Measurements from ENCODE around the gene HADHA. TPM values are rescaled to one million over a fixed set of nuclear protein-coding genes. Genes with fewer than 3 reads are reported as not detected.
"Not testable (repeated sequence)": the region's sequence is repeated elsewhere in the genome, so short reads cannot be mapped to it uniquely, and the experiment has no call there.

The HADHA gene
- total and polyA plus RNA-seq, 4 donors = 35.2 to 117 (median 94.2) TPM

- no peaks in the 10 kb centered on the region for H3K27me3 ChIP-seq (ENCODE audit: control insufficient read depth in 3 of 3, insufficient read depth in 3 of 3, low read length in 2 of 3)
- peaks cover 5 to 21% (median 10%) of the 10 kb centered on the region in 5 donors for H3K4me1 ChIP-seq (ENCODE audit: control insufficient read depth in 5 of 5, insufficient read depth in 5 of 5, low read length in 5 of 5)
- 48 to 50% methylated on average over 2 of the region's 2 CpGs for WGBS, 2 donors
- no peak for TF ChIP-seq CTCF (IDR thresholded peaks at IDR 0.05; ENCODE audit: control extremely low read depth, extremely low read depth)
- DNase-seq = no peak
- H3K4me3 ChIP-seq = no peak overlapping the region
- H3K9ac ChIP-seq (ENCODE audit: insufficient read depth in 1 of 2, low read length in 2 of 2) = no peak overlapping the region
- peaks cover 5 to 24% (median 16%) of the 10 kb centered on the region in 4 donors for H3K36me3 ChIP-seq (ENCODE audit: control insufficient read depth in 4 of 4, insufficient read depth in 4 of 4, low read length in 4 of 4)
- ATAC-seq (ENCODE audit: insufficient read depth, low FRiP score) = no peak
- H3K27ac ChIP-seq (ENCODE audit: low read depth in 1 of 2, low read length in 1 of 2) = peak overlapping the region in 1 of 2 donors; percentile 94
- no peaks in the 10 kb centered on the region for H3K9me3 ChIP-seq (ENCODE audit: control insufficient read depth in 4 of 4, insufficient read depth in 3 of 4, low read length in 3 of 4)
Observed at GRCh38 chr2:26273501-26273900, 29.1 kb upstream of the HADHA start.

- DNase-seq (no peak), ATAC-seq (ENCODE audit: insufficient read depth, low FRiP score) (no peak)
- peaks cover 4 to 21% (median 10%) of the 10 kb centered on the region in 5 donors for H3K4me1 ChIP-seq (ENCODE audit: control insufficient read depth in 5 of 5, insufficient read depth in 5 of 5, low read length in 5 of 5)
- no peaks in the 10 kb centered on the region for H3K9me3 ChIP-seq (ENCODE audit: control insufficient read depth in 4 of 4, insufficient read depth in 3 of 4, low read length in 3 of 4)
- peaks cover 0 to 9% (median 3%) of the 10 kb centered on the region in 4 donors for H3K36me3 ChIP-seq (ENCODE audit: control insufficient read depth in 4 of 4, insufficient read depth in 4 of 4, low read length in 4 of 4)
- TF ChIP-seq CTCF (IDR thresholded peaks at IDR 0.05; ENCODE audit: control extremely low read depth, extremely low read depth) = no peak
- no peak overlapping the region for H3K4me3 ChIP-seq
- no peak overlapping the region for H3K9ac ChIP-seq (ENCODE audit: insufficient read depth in 1 of 2, low read length in 2 of 2)
- no peaks in the 10 kb centered on the region for H3K27me3 ChIP-seq (ENCODE audit: control insufficient read depth in 3 of 3, insufficient read depth in 3 of 3, low read length in 2 of 3)
- no peak overlapping the region for H3K27ac ChIP-seq (ENCODE audit: low read depth in 1 of 2, low read length in 1 of 2)
Observed at GRCh38 chr2:26270373-26270772, 25.9 kb upstream of the HADHA start.

GRCh38 chr2:26269571-26270158 lies 25.2 kb upstream of the HADHA start:
- DNase-seq = no peak
- peaks cover 3 to 14% (median 9%) of the 10 kb centered on the region in 5 donors for H3K4me1 ChIP-seq (ENCODE audit: control insufficient read depth in 5 of 5, insufficient read depth in 5 of 5, low read length in 5 of 5)
- peaks cover 0 to 10% (median 3%) of the 10 kb centered on the region in 4 donors for H3K36me3 ChIP-seq (ENCODE audit: control insufficient read depth in 4 of 4, insufficient read depth in 4 of 4, low read length in 4 of 4)
- WGBS, 2 donors = 73 to 81% methylated on average over 6 of the region's 6 CpGs
- no peak overlapping the region for H3K4me3 ChIP-seq
- no peaks in the 10 kb centered on the region for H3K9me3 ChIP-seq (ENCODE audit: control insufficient read depth in 4 of 4, insufficient read depth in 3 of 4, low read length in 3 of 4)
- TF ChIP-seq CTCF (IDR thresholded peaks at IDR 0.05; ENCODE audit: control extremely low read depth, extremely low read depth) = no peak
- ATAC-seq (ENCODE audit: insufficient read depth, low FRiP score) = no peak
- no peaks in the 10 kb centered on the region for H3K27me3 ChIP-seq (ENCODE audit: control insufficient read depth in 3 of 3, insufficient read depth in 3 of 3, low read length in 2 of 3)
- H3K9ac ChIP-seq (ENCODE audit: insufficient read depth in 1 of 2, low read length in 2 of 2) = no peak overlapping the region
- peak overlapping the region in 1 of 2 donors; percentile 13 for H3K27ac ChIP-seq (ENCODE audit: low read depth in 1 of 2, low read length in 1 of 2)

- Histone ChIP-seq H3K27ac (ENCODE audit: low read depth in 1 of 2, low read length in 1 of 2) (peak overlapping the region; percentile 31 to 82), H3K36me3 (ENCODE audit: control insufficient read depth in 4 of 4, insufficient read depth in 4 of 4, low read length in 4 of 4) (peaks cover 0 to 10% (median 4%) of the 10 kb centered on the region in 4 donors)
- not testable (repeated sequence) for H3K9ac ChIP-seq (ENCODE audit: insufficient read depth in 1 of 2, low read length in 2 of 2); H3K4me1 ChIP-seq (ENCODE audit: control insufficient read depth in 5 of 5, insufficient read depth in 5 of 5, low read length in 5 of 5); H3K4me3 ChIP-seq; H3K9me3 ChIP-seq (ENCODE audit: control insufficient read depth in 4 of 4, insufficient read depth in 3 of 4, low read length in 3 of 4); H3K27me3 ChIP-seq (ENCODE audit: control insufficient read depth in 3 of 3, insufficient read depth in 3 of 3, low read length in 2 of 3); DNase-seq; ATAC-seq (ENCODE audit: insufficient read depth, low FRiP score)
- 69 to 78% methylated on average over 12 of the region's 12 CpGs for WGBS, 2 donors
Observed at GRCh38 chr2:26268670-26269385, 24.4 kb upstream of the HADHA start.

All from lung (tissue), 12 donors.